ENCODE data around the gene ARID3C. TPM values are rescaled to one million over a fixed set of nuclear protein-coding genes. Genes with fewer than 3 reads are reported as not detected.

Gene ARID3C
- total and polyA plus RNA-seq, 2 donors (not counting 3 experiments of a cell fraction or from before 2014, with no cell fraction given) = not detected

- H3K9me3 ChIP-seq (replicated peaks; ENCODE audit: control insufficient read depth, insufficient read depth, low read length) = no peaks in the 10 kb centered on the region
- H2AFZ ChIP-seq (ENCODE audit: low read depth, low read length) = no peak overlapping the region
- ChIA-PET CTCF (interaction anchor here (0.6 to 4.0 kb wide), 19 partner anchors 9 to 254 kb away, joined by 3 to 130 read pairs (median 9); partner anchors contain the start of genes DCTN3, GALT and RPP25L), POLR2A (interaction anchor here (0.7 kb wide), 1 partner anchor 23 kb away, joined by 3 read pairs; the partner anchor contains the start of gene RPP25L)
- no peak overlapping the region for H3K9ac ChIP-seq (replicated peaks; ENCODE audit: extremely low read depth, insufficient read depth, low read length)
- H4K20me1 ChIP-seq (replicated peaks; ENCODE audit: control insufficient read depth, extremely low read depth, insufficient read depth, low read length) = no peaks in the 10 kb centered on the region
- no peak overlapping the region for H3K4me3 ChIP-seq (replicated peaks in 1 of 3; ENCODE audit: insufficient read depth in 1 of 3, low read depth in 1 of 3, low read length in 3 of 3)
- no peak for TF ChIP-seq MYC (IDR thresholded peaks at IDR 0.05; ENCODE audit: low read depth, low read length)
- TF ChIP-seq JUN (IDR thresholded peaks at IDR 0.05; ENCODE audit: borderline replicate concordance, insufficient read depth, insufficient read length, low read depth) = no peak
- TF ChIP-seq POLR2AphosphoS5 (IDR thresholded peaks at IDR 0.05; ENCODE audit: insufficient read depth, low read depth, low read length) = no peak
- no peak for TF ChIP-seq CTCF (IDR thresholded peaks at IDR 0.05; ENCODE audit: extremely low read depth in 1 of 2, insufficient read depth in 1 of 2, low read depth in 1 of 2, low read length in 2 of 2)
- no peak for TF ChIP-seq FOS (IDR thresholded peaks at IDR 0.05; ENCODE audit: borderline replicate concordance, insufficient read depth, low read length)
- TF ChIP-seq MAX (IDR thresholded peaks at IDR 0.05; ENCODE audit: insufficient read depth, insufficient read length) = no peak
- TF ChIP-seq EZH2 (IDR thresholded peaks at IDR 0.05; ENCODE audit: borderline replicate concordance, low read depth, low read length, severe bottlenecking) = no peak
- TF ChIP-seq GATA2 (IDR thresholded peaks at IDR 0.05; ENCODE audit: insufficient read depth, insufficient read length, low read depth, low read length) = no peak
- TF ChIP-seq POLR2A (IDR thresholded peaks at IDR 0.05; ENCODE audit: low read depth, low read length) = no peak
- BruUV-seq (replicated peaks) = TSS peak; percentile 62
- peaks cover 19% of the 10 kb centered on the region for H3K79me2 ChIP-seq (ENCODE audit: control insufficient read depth, insufficient read depth, low read length)
- H3K36me3 ChIP-seq (ENCODE audit: control insufficient read depth in 2 of 2, extremely low read depth in 1 of 2, insufficient read depth in 2 of 2, low read length in 2 of 2) = peaks cover 0 to 2% of the 10 kb centered on the region in 2 experiments
- no peak for DNase-seq (ENCODE audit: low read depth, low spot score)
- H3K4me2 ChIP-seq (ENCODE audit: insufficient read depth, low read length) = no peak overlapping the region
- no peaks in the 10 kb centered on the region for H3K9me1 ChIP-seq (replicated peaks; ENCODE audit: control insufficient read depth, extremely low read depth, insufficient read depth, low read length)
- no peak overlapping the region for H3K27ac ChIP-seq (ENCODE audit: insufficient read depth, low read depth, low read length)
- H3K27me3 ChIP-seq (ENCODE audit: control insufficient read depth in 2 of 2, insufficient read depth in 2 of 2, low read length in 2 of 2) = peaks cover 15 to 16% of the 10 kb centered on the region in 2 experiments
- dilution Hi-C loops (cut with MboI; ENCODE audit: extremely low pct_ligation_motif_present, low sequenced_read_pairs) (no loop called here), intact Hi-C loops (cut with micrococcal nuclease) (loop anchor here (1.0 kb wide), 2 partner anchors 22 to 86 kb away; partner anchors contain the start of gene RPP25L)
- H3K4me1 ChIP-seq (ENCODE audit: control insufficient read depth, extremely low read depth, insufficient read depth, low read length) = peaks cover 16% of the 10 kb centered on the region
- no peak for FAIRE-seq
Observed at GRCh38 chr9:34634551-34635248, 5.8 kb upstream of the ARID3C start.

Measured in endothelial cell of umbilical vein (primary cell).